T follicular helper cell (primary cell): ENCODE results near the gene ZP1.
A peak's percentile ranks its signal among the peaks of the same experiment; 100 is the strongest.
"Not testable (repeated sequence)": the region's sequence is repeated elsewhere in the genome, so short reads cannot be mapped to it uniquely, and the experiment has no call there.

Experiments
- DNase-seq: peaks from one replicate; pipeline ENCODE4 v3.0.0-alpha.2; 2020; ENCODE audit warnings: low read depth
- total RNA-seq, 2 experiments: gene quantifications; one replicate each; lab custom pipeline; 2026; lab: John Stamatoyannopoulos, UW

ZP1 gene
- total RNA-seq, result 0 reads per million in 2 experiments

GRCh38 chr11:60866911-60867870 is at the start of gene ZP1:
TSS of gene ZP1 (plus strand) at chr11:60867542. CDS start at chr11:60867562, 20 bp downstream.
- DNase-seq, result no peak

GRCh38 chr11:60818057-60818456 is 49.3 kb upstream of the ZP1 start:
- no peak for DNase-seq

GRCh38 chr11:60821827-60822599 is 45.3 kb upstream of the ZP1 start:
- DNase-seq, result no peak

GRCh38 chr11:60823745-60824306 is 43.5 kb upstream of the ZP1 start:
- DNase-seq, result not testable (repeated sequence)

GRCh38 chr11:60825118-60825517 is 42.2 kb upstream of the ZP1 start:
- DNase-seq, result no peak

- DNase-seq, result no peak
Measured at GRCh38 chr11:60825790-60826189, 41.6 kb upstream of the ZP1 start.

GRCh38 chr11:60830478-60831142 is 36.7 kb upstream of the ZP1 start:
- no peak for DNase-seq

GRCh38 chr11:60831143-60831500 is 36.2 kb upstream of the ZP1 start:
- peak; percentile 69 for DNase-seq

- DNase-seq, result no peak
Measured at GRCh38 chr11:60831501-60832079, 35.8 kb upstream of the ZP1 start.

- no peak for DNase-seq
Measured at GRCh38 chr11:60834742-60835533, 32.4 kb upstream of the ZP1 start.

GRCh38 chr11:60835534-60835846 is 31.9 kb upstream of the ZP1 start:
- DNase-seq, result no peak

- no peak for DNase-seq
Measured at GRCh38 chr11:60836866-60837515, 30.4 kb upstream of the ZP1 start.

- DNase-seq, result no peak
Measured at GRCh38 chr11:60838132-60838531, 29.2 kb upstream of the ZP1 start.

- DNase-seq, result no peak
Measured at GRCh38 chr11:60840470-60841430, 26.6 kb upstream of the ZP1 start.

GRCh38 chr11:60841797-60842667 is 25.3 kb upstream of the ZP1 start, which contains the start of gene CCDC86:
TSS of gene CCDC86 (plus strand) at chr11:60842113. CDS start at chr11:60842125, 12 bp downstream.
- peak; percentile 98 for DNase-seq

GRCh38 chr11:60842668-60843600 is 24.4 kb upstream of the ZP1 start:
- DNase-seq, result no peak
